OCI-LY7 (cell line): ENCODE data around the gene LRRC8D.

Experiments
- EZH2phosphoT487 ChIP-seq: fragments of 200-600 bp; sonication (generic); IDR thresholded peaks from 2 replicates; pipeline ENCODE4 v1.6.1; 2018; ENCODE audit warnings: low read depth, borderline replicate concordance, mild to moderate bottlenecking, mixed run types, antibody characterized with exemption, low read length, moderate library complexity, mixed read lengths
- TF ChIP-seq, protein P1 (sequence below): fragments of 200-600 bp; sonication (generic); conservative IDR thresholded peaks from 2 replicates; pipeline ENCODE4 v1.5.1; 2014; ENCODE audit warnings: mild to moderate bottlenecking, antibody characterized with exemption, low read length, moderate library complexity, mixed read lengths

DNA sequence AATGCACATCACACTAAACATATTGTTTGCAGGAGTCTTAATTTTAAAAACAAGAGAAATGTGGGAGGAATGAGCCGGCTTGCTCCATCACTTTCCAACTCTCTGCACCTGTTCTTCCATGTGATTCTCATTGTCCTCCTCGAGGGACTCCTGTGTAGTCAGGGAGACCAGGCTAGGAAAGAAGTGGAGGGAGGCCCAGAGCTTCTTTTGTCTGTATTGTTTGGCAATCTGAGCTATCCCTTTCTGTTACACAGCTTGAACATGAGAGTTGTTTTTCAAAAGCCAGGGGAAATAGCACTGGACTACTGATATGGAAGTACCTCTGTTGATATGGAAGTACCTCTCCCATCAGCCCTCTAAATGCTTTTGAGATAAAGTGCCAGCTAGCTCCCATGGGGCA lies 18.8 kb upstream of the LRRC8D start:
- TF ChIP-seq, protein P1, sequence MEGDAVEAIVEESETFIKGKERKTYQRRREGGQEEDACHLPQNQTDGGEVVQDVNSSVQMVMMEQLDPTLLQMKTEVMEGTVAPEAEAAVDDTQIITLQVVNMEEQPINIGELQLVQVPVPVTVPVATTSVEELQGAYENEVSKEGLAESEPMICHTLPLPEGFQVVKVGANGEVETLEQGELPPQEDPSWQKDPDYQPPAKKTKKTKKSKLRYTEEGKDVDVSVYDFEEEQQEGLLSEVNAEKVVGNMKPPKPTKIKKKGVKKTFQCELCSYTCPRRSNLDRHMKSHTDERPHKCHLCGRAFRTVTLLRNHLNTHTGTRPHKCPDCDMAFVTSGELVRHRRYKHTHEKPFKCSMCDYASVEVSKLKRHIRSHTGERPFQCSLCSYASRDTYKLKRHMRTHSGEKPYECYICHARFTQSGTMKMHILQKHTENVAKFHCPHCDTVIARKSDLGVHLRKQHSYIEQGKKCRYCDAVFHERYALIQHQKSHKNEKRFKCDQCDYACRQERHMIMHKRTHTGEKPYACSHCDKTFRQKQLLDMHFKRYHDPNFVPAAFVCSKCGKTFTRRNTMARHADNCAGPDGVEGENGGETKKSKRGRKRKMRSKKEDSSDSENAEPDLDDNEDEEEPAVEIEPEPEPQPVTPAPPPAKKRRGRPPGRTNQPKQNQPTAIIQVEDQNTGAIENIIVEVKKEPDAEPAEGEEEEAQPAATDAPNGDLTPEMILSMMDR = no peak
- TF ChIP-seq EZH2phosphoT487 = no peak
